GM19043 (cell line): ENCODE results near the gene TPTE2.
"Not testable (repeated sequence)": the region's sequence is repeated elsewhere in the genome, so short reads cannot be mapped to it uniquely, and the experiment has no call there.

Experiments
- ATAC-seq: cut with Tn5 transposase; IDR thresholded peaks from one replicate; pipeline ENCODE4 v1.9.1; 2021; ENCODE audit warnings: low read depth; ENCODE audit not compliant: unreplicated experiment

The TPTE2 gene

DNA sequence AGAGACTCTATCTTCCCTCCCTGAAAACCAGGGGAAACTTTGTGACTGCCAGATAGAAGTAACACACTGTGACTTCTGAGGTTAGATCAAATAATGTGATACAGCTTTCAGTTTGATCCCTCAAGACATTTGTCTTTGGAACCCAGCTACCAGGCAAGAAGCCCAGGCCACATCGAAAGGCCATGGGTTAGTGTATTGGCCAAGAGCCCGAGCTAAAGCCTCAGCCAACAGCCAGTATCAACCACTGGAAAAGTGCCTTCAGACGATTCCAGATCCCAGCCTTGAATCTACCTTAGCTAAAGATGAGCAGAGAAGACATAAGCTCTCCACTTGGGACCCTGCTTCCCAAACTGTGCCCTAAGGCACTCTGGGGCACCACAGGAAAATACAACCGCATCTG, 10.9 kb upstream of the TPTE2 start:
- no peak for ATAC-seq

GRCh38 chr13:19567820-19568534, 6.6 kb upstream of the TPTE2 start:
- peak; percentile 67 for ATAC-seq

GRCh38 chr13:19561585-19561984, 253 bp upstream of the TPTE2 start:
- ATAC-seq = no peak

DNA sequence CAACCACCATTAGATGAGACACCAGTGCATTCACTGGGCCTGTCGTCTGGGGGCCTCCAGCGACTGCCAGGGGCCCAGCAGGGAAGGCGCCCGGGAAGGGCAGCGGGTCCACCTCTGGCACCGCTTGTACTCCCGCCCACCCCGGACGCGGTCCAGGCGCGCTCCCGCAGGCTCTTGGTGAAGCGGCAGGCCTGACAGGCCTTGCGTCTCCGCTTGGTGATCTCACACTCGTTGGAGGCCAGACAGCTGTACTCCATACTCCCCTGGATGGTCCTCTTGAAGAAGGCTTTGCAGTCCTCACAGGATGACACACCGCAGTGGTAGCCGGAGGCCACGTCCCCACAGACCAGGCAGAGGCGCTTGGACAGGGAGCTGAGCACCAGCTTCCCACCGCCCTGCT, 660 bp downstream of the TPTE2 start:
- ATAC-seq = not testable (repeated sequence)

DNA sequence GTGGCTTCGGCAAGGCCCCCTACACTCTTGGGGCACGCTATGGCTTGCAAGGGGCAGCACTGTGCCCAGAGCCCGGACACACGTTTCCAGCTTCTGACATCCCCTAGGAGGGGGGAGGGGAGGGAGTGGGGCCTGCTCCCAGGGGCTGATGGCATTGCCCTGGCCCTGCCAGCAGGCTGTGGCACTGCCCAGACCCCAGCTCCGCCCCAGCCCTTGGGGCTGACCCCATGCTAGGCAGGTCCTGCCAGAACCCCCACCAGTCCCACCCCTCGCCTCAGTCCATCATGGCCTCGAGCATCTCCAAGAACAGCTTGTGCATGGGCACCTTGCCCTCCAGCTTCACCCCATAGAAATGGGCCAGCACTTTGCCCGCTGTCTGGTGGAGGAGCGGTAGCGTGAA, 1.6 kb downstream of the TPTE2 start:
- ATAC-seq = not testable (repeated sequence)

DNA sequence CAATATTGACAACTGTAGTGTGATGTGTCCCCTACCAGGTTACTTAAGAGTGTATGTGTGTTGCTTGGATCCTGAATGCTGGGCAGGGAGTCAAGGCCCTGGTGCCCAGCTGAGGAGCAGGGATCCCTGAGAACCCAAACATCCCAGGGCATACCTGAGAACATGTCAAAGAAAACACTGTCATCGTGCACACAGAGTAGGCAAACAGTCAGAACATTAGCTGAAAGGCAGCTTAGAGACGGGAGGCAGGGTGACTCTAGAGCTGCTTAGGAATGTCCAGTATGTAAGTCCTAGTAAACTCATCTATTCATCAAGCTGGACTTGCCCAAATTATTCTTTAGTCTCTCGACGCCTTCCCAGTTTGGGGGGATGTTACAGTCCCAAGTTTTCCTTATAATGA, 4.0 kb downstream of the TPTE2 start:
- ATAC-seq = not testable (repeated sequence)

- ATAC-seq = not testable (repeated sequence)
These were observed 12.1 kb downstream of the TPTE2 start for GRCh38 chr13:19549245-19549644.

GRCh38 chr13:19525634-19526033, 35.7 kb downstream of the TPTE2 start:
- peak; percentile 55 for ATAC-seq

DNA sequence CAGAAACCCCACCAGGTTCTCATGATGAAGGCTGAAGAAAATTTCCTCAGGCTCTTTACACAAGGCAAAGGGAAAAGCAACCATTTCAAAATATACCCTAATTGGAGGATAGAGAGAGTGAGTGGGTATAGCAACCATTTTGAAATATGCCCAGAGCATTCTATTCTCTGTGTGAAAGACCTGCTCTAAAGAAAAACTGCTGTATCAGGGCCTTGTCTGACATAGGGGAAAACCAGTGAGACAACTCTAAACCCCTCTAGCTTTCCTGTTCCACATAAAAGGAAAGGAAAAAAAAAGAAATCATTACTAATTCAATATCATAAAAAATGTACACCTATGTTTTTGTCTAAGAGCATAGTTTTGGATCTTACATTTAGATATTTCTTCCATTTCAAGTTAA, 42.3 kb downstream of the TPTE2 start:
- ATAC-seq = no peak

- not testable (repeated sequence) for ATAC-seq
These were observed 53.7 kb downstream of the TPTE2 start for GRCh38 chr13:19507623-19508022.

- ATAC-seq = not testable (repeated sequence)
These were observed 101.2 kb downstream of the TPTE2 start for GRCh38 chr13:19460126-19460525.

DNA sequence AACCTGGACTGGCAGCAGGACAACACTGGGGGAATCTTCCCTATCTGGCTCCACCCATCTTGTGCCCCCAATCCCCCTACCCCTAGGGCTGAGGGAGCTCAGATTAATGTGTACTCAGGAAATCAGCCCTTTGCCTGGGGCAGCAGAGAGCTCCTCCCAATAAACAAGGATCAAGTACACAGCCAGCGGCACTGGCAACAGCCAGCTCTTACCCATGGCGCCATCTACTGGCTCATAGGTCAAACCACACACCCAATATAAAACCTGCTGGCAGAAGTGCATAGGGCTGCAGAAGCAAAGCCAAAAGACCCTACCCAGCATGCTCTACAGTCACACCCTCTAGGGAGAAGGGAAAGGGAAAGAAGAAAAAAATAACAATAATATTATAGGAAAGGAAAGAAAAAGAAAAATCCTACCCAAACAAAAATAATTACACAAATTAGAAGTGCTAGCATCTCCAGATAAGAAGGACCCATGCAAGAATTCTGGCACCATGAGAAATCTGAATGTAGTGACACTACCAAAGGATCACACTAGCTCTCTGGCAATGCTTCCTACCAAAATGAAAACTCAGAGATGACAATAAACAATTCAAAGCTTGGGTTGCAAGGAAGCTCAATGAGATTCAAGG, 122.2 kb downstream of the TPTE2 start:
- not testable (repeated sequence) for ATAC-seq

- not testable (repeated sequence) for ATAC-seq
These were observed 123.6 kb downstream of the TPTE2 start for GRCh38 chr13:19437780-19438179.

- not testable (repeated sequence) for ATAC-seq
These were observed 139.1 kb downstream of the TPTE2 start for GRCh38 chr13:19422236-19422635.

DNA sequence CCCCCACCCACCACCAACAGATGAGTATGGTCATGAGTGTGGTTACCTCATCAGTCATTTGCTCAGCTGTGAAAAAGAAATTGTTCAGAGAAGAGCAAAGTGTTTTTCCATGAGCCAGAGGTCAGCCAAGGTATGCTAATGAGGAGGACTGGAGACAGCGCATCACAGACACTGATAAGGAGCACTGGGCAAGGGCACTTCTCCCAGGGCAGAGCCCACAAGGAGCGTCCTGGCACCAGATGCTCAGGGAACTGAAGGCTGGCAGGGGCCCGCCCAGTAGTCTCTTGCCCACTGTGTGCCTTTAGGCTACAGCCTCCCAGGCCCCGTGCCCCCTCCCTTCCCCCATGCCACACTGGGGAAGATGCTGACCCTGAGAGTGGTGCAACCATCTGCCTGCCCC, 148.8 kb downstream of the TPTE2 start:
- ATAC-seq = not testable (repeated sequence)

DNA sequence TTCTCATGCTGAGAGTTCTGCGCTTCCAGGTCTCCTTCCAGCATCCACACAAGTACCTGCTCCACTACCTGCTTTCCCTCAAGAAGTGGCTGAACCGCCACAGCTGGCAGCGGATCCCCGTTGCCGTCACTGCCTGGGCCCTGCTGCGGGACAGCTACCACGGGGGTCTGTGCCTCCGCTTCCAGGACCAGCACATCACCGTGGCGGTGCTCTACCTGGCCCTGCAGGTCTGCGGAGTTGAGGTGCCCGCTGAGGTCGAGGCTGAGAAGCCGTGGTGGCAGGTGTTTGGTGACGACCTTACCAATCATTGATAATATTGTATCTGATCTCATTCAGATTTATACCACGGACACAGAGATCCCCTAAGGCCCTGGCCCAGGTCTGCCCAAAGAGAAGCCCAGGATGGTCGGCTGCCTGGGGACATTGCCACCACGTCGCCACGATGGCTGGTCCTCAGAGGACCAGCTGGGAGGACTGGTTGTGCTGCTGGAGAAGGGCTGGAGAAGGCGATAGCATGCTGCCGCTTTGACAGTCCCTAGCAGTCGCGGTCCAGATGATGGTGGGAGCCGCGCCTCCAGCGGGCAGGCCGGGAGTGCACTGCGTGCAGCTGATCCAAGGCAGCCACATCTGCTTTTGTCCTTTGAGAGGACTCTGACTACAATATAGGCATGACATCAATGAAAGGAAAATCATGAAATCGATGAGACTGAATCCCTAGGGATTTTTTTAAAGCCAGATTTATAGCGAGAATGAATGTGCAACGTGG, 178.4 kb downstream of the TPTE2 start:
- ATAC-seq = not testable (repeated sequence)

DNA sequence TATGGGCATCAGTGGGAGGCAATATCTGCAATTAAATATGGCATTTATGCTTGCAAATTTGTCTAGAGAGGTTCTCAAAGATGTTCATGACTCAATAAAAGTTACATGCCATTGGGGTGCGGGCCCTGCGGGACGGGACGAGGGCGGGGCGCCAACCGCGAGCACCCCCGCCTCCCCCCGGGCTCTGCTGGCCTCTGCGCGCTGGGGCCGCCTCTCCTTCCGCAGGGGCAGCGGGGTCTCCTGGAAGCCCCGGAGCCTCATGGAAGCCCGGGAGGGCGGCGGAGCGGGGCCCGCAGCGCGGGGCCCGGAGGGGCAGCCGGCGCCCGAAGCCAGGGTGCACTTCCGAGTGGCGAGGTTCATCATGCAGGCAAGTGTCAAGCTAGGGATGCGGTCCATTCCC, 179.2 kb downstream of the TPTE2 start:
- no peak for ATAC-seq
